Cortex of kidney (tissue), 1 donor: ENCODE measurements around the gene SERPING1.

Experiments
- DNase-seq: peaks from one replicate; lab custom pipeline; 2025; lab: John Stamatoyannopoulos, UW

SERPING1 gene

DNA sequence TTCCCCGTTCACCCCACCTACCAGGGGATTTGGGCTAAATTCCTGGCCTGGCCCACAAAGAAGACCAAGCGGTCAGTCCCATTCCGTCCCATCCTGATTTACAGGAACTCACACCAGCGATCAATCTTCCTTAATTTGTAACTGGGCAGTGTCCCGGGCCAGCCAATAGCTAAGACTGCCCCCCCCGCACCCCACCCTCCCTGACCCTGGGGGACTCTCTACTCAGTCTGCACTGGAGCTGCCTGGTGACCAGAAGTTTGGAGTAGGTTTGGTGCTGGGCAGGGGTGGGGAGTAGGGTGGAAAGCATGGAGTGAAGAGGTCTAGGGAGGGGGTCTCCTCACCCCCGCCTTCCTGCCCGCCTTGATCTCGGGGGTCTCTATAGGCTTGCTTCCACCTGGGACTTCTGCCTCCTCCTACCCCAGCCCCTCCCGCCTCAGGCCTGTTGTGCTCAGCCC lies at the start of gene SERPING1:
TSS of gene SERPING1 (plus strand) at position 225 of the 455 bp plus-strand sequence. CDS start 586 bp downstream, outside the sequence.
- no peak for DNase-seq

DNA sequence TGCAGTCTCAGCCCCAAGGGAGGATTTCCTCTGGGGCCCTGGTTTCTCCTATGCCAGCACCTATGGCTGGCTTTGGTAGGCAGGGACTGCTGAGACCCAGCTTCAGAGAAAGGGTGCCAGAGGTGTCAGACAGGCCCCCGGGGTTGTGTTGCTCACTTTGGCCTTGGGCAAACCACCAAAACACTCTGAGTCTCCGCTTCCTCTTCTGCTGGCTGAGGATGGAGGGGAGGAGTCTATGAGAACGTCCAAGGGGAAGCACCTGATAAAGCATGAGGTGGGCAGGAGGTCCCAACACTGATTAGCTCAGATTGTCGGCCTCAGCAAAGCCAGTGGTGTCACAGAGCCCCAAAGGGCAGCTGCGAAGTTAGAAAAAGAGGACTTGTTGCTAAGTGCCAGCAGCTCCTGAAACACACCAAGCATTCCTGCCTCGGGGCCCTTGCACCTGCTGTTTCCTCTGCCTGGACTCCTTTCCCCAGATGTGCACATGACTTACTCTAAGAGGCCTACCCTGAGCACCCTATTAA lies 49.6 kb upstream of the SERPING1 start:
- no peak for DNase-seq

DNA sequence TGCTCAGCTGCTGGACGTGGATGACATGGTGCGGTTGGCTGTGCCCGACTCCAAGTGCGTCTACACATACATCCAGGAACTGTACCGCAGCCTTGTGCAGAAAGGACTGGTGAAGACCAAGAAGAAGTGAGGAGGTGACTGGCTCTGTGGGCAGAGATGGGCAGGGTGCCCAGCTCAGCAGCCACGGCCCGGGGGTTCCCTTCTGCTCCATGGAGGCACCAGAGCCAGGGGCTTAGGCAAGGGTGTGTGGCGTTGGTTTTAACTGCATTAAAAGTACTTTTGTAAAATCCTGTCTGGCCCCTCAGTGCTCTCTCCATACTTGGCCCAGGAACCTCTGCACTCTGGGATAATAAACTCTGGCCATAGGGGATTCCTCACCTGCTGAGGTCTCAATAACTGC lies 47.5 kb upstream of the SERPING1 start:
- no peak for DNase-seq

DNA sequence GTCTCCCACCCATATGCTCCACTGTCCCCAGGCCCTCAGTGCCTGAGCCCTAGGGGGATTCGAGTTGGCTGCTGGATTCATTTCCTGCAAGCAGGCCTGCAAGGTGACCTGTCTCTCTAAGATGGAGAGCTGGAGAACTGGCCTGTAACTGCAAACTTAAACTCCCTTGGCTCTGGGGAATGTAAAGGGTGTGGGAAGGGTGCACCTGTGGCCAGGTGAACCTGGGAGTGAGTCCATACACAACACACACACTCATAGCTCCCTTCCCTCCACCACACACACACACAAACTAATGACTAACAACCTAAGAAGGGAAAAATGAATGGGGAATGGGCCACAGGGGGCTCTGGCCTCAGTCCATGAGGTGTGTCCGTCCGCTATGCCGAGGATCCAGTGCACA lies 45.5 kb upstream of the SERPING1 start:
- no peak for DNase-seq

DNA sequence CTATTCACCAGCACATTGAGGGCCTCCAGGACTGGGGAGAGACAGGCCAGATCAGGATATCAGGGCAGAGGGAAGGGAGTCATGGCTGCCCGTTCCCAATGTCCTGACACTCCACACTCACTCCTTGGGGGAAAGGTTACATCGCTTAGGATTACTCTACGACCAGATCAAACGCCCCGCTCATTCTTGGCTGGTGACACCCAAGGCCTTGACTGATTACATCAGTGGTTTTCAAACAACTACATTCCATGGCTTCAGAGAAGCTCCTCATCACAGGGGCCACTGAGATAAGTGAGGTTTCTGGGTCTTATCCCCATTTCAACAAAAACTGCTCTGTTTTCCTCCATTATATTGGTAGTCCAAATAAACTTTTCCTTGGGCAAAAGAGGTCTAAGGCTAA lies 45.0 kb upstream of the SERPING1 start:
- no peak for DNase-seq

DNA sequence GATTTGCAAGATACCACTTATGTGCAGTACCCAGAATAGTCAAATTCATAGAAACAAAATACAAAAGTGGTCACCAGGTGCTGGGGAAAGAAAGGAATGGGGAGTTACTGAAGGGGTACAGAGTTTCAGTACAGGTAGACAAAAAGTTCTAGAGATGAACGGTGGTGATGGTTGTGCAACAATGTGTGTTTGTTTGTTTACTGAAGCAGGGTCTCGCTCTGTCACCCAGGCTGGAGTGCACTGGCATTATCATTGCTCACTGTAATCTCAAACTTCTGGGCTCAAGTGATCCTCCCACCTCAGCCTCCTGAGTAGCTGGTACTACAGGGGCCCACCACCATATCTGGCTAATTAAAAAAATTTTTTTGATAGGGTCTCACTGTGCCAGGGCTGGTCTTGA lies 42.1 kb upstream of the SERPING1 start:
- DNase-seq: no peak

DNA sequence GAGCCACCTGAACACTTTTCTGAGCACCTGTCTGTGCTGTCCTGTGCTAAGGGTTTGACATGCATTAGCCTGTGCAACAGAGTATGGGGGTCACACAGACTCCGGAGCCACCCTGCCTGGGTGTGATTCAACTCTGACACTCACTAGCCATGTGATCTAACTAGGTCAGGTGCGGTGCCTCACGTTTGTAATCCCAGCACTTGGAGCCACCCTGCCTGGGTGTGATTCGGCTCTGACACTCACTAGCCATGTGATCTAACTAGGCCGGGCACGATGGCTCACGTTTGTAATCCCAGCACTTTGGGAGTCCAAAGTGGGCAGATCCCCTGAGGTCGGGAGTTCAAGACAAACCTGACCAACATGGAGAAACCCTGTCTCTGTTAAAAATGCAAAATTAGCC lies 41.4 kb upstream of the SERPING1 start:
- no peak for DNase-seq

DNA sequence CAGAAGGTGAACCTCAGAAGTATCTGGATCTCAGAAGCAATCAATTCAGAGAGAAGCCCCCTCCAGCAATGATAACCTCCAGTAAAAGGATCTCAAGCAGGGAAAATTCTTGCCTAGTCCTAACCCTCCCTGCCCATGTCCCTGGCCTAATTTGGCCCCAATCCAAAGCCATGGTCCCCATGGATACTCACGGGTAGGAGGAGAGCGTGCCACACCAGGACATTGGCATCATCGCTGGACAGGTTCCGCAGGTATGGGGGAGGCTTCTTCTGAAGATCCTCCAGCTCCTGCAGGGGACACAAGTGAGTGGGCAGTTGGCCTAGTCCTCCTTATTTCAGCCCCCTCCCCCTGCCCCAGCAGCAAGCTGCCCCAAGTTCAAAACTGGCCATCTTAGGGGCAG lies 37.3 kb upstream of the SERPING1 start:
- no peak for DNase-seq

DNA sequence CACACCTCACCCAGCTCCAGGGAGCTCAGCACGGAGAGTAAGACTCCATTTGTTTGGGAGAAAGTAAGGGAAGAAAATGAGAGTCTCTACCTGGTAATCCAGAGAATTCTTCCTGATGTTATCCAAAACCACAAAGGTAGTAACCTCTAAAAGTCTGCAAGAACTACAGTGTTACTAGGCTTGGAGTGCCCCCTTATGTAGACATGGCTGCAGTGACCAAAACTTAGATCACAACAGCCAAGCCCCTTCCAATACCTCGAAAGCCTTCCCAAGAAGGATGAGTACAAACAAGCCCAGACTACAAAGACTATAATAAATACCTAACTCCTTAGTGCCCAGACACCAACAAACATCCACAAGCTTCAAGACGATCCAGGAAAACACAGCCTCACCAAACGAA lies 34.9 kb upstream of the SERPING1 start:
- DNase-seq: no peak

DNA sequence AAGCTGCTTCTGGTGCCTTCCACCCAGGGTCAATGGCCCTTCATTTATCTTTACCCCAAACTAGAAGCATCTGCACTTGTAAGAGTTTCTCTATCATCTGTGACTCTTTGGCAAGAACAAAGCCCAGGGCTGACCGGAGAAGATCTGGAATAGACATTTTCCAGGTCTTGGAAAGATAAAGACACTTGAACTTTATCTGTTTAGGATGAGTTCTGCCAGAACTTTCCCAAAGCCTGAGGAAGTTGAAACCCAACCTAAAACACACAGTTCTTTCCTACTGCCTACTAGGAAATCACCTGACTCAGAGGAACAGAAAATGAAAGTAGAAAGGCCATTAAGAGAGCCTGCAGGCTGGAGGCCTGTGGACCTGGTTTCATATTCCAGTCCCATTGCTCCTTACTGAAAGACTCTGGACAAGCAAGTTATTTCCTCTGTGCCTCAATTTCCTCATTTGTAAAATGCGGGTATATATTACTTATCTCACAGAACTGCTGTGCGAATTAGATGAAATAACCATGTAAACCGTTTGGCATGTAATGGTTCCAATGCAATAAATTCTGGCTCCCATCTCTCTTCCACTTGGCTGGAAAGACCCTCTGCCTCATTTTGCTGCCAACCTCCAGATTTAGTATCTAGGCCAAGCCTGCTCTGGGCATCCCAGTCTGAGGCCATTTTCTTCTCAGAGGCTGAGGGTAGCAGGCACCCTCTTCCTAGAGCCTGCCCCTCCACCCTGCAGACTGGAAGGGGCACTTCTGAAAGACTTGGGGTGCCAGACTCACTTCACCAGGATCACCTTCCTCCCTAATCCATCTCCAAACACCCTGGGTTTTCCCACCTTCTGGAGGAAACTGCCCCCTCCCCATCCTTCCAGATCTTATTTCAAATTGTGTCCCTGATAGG lies 31.2 kb upstream of the SERPING1 start:
- DNase-seq: no peak

DNA sequence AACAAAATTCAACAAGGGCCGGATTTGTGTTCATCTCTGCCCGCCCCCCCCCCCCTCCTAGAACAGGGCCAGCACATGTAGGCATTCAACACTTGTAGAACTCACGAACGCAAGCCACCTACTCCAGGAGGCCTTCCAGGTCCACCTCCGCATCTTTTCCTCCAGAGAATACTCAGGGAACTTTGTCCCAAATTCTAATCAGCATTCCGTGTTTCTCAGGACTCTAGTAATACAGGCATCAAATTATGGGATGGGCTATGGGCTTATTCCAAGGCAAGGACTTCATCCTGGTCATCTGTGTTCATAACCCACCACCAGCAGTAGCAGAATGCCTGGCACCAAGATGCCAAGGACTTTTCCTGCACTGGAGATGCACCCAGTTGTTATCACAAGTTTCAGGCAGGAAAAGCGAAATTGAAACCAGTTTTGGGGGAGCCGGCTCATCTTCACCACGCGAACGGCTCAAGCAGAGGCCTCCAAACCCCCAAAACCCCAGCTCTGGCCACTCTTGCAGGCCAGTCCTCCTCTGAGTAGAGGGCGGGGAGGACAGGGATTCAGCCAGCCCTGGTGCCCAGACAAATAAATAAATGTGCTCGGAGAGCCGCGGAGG lies 30.5 kb upstream of the SERPING1 start:
- no peak for DNase-seq

DNA sequence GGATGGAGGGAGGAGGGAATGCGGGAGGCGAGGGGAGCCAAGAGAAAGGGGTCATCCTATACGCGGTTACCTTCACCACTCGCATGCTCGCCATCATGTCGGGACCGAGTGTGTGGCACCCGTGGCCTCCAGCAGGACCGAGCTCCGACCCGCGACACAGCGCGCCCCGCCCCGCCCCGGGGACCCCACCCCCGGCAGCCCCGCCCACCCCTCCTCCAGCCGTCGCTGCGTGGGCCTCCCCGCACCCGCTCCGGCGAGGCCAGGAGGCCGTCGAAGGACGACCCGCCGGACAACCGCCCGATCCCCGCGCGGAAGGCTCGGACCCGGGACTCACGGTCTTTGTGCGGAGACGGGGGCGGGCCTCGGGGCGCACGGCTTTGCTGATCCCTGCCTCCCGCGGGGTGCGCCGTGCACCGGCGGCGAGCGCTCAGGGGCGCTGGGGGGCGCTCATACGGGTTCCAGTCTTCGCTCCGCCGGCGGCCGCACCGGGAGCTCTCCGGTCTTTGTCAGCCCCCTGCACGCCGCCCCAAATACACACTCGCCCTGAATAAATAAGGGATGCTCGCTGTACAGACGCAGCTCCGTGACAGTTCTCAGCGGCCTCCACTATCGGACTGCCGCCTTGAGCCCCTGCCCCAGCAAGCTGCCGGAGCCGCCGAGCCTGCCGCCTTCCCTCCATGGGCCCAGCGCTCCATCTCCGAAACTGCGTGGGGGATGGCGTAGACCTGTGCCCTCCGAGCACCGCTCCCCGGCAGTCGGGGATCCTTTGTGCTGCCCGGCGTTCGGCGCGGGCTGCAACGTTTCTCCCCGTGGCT lies 29.8 kb upstream of the SERPING1 start, which contains the start of gene UBE2L6:
TSS of gene UBE2L6 (minus strand) at position 158 of the 815 bp plus-strand sequence. CDS start at position 97, 61 bp downstream.
- no peak for DNase-seq

DNA sequence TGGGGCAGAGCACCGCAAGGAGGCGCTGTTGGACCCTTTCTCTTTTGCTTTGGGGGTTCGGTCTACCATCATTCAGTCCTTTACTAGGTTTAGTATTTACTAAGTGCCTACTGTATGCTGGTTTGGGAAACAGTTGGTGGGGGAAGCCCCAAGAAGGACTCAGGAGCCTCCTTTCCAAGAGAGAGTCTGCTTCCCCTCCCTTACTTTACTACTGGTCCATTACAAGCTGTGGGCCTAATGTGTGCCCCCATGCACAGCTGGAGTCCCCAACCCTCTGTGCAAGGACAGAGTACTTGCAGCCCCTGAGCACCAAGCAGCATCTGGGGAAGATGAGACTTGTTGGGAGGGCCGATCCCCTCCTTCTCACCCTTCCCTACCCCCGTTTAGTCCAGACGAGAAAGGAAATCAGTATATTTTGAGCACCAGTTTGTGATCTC lies 29.1 kb upstream of the SERPING1 start:
- DNase-seq: no peak

DNA sequence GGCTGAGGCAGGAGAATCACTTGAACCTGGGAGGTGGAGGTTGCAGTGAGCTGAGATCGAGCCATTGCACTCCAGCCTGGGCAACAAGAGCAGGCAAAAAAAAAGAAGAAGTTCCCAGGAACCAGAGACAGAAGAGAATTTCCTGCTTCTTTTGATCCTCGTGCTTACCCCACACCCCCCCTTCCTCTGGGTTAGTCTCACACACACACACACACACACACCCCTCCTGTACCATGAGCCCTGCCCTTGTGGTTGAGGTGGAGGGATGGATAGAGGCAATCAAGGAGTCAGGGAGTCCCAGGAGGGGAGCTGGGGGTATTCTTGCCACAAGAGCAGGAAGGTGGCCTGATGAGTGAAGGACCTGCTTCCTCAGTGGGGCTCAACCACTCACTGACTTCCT lies 25.9 kb upstream of the SERPING1 start:
- no peak for DNase-seq

DNA sequence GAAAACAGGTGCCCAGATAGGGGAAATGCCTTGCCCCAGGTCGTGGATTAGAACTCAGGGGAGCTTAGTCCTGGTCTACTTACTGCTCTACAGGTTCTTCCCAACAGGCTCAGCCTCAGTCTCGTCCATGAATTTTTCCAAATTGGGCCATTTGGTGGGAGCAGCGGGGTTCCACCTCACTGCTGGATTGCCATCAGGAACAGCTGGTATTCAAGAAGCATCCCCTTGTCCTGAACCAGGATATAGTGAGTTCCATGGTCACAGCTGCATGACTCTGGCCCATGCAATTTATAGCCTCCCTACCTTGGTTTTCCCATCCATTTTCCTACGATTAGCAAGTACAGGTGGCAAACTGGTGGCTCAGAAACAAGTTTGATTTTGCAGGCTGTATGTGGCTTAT lies 23.4 kb upstream of the SERPING1 start:
- DNase-seq: no peak

DNA sequence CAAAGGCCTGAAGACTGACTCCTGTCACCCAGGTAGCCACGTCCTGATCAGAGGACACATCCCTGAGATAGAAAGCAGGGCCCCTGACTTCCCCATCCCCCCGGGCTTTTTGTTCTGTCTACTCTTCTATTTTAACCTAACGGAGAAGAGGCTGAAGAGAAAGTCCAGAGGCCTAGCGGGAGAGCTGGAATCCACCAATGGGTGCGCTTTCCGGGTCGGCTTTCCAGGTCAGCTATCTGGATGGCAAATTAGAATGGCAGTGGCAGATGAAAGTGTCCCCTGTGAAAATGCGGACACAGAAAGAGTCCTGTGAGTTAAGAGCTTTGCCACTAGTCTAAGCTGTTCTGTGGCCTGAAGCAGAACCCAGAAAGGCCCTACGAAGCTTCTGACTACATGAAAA lies 13.1 kb upstream of the SERPING1 start:
- DNase-seq: no peak

DNA sequence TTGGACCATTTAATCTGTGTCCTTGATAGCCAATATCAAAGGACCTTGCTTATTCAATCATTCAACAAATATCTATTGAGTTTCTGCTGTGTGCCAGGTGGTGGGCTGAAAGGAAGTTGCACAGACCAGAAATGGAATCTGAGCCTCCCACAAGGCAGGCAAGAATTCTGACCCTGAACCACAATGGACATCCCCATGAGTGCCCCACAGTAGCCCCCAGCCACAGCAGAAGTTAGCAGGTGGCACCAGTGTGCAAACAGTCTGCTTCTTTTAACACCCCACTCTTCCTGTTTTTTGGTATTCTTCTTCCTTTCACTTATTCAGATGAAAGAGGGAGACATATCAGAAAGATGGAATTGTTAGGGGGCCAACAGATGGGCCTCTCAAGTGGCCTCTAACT lies 12.2 kb upstream of the SERPING1 start:
- DNase-seq: no peak

DNA sequence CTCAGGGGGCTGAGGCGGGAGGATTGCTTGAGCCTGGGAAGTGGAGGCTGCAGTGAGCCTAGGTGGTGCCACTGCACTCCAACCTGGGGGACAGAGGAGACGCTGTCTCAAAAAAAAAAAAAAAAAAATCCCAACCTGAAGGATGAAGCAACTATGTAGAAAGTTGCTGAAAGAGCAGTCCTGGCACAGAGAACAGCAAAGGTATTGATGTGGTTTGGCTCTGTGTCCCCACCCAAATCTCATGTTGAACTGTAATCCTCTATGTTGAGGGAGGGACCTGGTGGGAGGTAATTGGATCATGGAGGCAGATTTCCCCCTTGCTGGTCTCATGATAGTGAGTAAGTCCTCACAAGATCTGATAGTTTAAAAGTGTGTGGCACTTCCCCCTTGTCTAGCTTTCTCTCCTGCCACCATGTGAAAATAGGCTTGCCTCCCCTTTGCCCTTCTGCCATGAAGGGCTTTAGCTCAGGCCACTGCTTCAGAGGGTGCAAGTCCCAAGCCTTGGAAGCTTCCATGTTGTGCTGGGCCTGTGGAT lies 10.7 kb upstream of the SERPING1 start:
- no peak for DNase-seq

DNA sequence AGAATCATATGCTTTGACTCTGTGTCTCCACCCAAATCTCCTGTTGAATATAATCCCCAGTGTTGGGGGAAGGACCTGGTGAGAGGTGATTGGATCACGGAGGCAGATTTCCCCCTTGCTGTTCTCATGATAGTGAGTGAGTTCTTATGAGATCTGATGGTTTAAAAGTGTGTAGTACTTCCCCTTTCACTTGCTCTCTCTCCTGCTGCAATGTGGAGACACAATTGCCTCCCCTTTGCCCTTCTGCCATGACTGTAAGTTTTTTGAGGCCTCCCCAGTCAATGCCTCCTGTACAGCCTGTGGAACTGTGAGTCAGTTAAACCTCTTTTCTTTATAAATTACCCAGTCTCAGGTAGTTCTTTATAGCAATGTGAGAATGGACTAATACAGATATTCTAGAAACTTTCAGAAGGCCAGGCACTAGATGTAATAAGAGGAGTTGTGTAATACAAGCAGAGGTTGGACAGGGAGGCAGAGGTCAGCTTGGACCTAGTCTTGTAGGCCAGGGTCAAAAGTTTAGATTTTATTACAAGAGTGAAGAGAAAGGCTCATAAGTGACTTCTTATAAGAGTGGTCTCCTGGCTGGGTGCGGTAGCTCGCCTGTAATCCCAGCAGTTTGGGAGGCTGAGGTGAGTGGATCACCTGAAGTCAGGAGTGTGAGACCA lies 9.3 kb upstream of the SERPING1 start:
- no peak for DNase-seq

DNA sequence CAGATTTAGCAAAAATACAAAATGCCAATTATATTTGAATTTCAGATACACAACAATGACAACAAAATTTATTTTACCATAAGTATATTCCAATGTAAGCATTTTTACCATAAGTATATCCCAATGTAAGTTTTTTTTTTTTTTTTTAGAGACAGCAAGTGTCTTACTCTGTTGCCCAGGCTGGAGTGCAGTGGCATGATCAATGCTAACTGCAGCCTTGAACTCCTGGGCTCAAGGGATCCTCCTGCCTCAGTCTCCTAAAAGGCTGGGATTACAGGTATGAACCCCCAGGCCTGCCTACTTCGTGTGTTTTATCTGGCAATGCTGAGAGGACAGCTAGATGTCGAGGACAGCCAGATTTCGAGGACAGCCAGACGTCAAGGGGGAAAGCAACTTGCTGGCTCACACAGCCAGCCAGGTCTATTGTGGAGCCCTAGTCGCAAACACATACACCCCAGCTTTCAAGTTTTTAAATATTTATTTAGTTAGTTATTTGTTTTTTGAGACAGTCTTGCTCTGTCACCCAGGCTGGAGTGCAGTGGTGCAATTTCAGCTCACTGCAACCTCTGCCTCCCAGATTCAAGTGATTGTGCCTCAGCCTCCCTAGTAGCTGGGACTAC lies 1.1 kb upstream of the SERPING1 start:
- DNase-seq: no peak
